Fibroblast of gingiva (primary cell): Measurements from ENCODE around the gene OPCML.

Experiments used
- DNase-seq: peaks from one replicate; pipeline ENCODE4 v3.0.0-alpha.2; 2011; ENCODE audit warnings: low read depth

Gene OPCML

GRCh38 chr11:133360860-133361688 is 171.2 kb downstream of the OPCML start:
- DNase-seq, result no peak

- DNase-seq, result no peak
Observed at GRCh38 chr11:133355095-133355494, 177.2 kb downstream of the OPCML start.

GRCh38 chr11:133354069-133354468 is 178.2 kb downstream of the OPCML start:
- no peak for DNase-seq

- DNase-seq, result no peak
Observed at GRCh38 chr11:133350045-133350444, 182.3 kb downstream of the OPCML start.

- no peak for DNase-seq
Observed at GRCh38 chr11:133347988-133348387, 184.3 kb downstream of the OPCML start.

GRCh38 chr11:133346137-133346536 is 186.2 kb downstream of the OPCML start:
- no peak for DNase-seq

GRCh38 chr11:133343951-133344350 is 188.3 kb downstream of the OPCML start:
- no peak for DNase-seq

- DNase-seq, result no peak
Observed at GRCh38 chr11:133339495-133340140, 192.7 kb downstream of the OPCML start.

- DNase-seq, result no peak
Observed at GRCh38 chr11:133338588-133338987, 193.7 kb downstream of the OPCML start.

- no peak for DNase-seq
Observed at GRCh38 chr11:133337951-133338418, 194.3 kb downstream of the OPCML start.

- DNase-seq, result no peak
Observed at GRCh38 chr11:133337193-133337592, 195.1 kb downstream of the OPCML start.

GRCh38 chr11:133331031-133331430 is 201.3 kb downstream of the OPCML start:
- DNase-seq, result no peak

GRCh38 chr11:133326849-133327248 is 205.5 kb downstream of the OPCML start:
- DNase-seq, result no peak

GRCh38 chr11:133326332-133326731 is 206.0 kb downstream of the OPCML start:
- DNase-seq, result no peak

GRCh38 chr11:133325711-133326110 is 206.6 kb downstream of the OPCML start:
- DNase-seq, result no peak

GRCh38 chr11:133323354-133323753 is 208.9 kb downstream of the OPCML start:
- DNase-seq, result no peak

GRCh38 chr11:133318221-133318620 is 214.1 kb downstream of the OPCML start:
- DNase-seq, result no peak

- no peak for DNase-seq
Observed at GRCh38 chr11:133311230-133311629, 221.1 kb downstream of the OPCML start.

GRCh38 chr11:133306019-133306418 is 226.3 kb downstream of the OPCML start:
- no peak for DNase-seq

- DNase-seq, result no peak
Observed at GRCh38 chr11:133305208-133305956, 226.9 kb downstream of the OPCML start.

- DNase-seq, result no peak
Observed at GRCh38 chr11:133303262-133303661, 229.0 kb downstream of the OPCML start.

- no peak for DNase-seq
Observed at GRCh38 chr11:133302056-133302455, 230.2 kb downstream of the OPCML start.

- no peak for DNase-seq
Observed at GRCh38 chr11:133300666-133301065, 231.6 kb downstream of the OPCML start.
